Superior temporal gyrus (tissue), 1 donor: ENCODE measurements around the gene GAL3ST3.
"Not testable (repeated sequence)": the region's sequence is repeated elsewhere in the genome, so short reads cannot be mapped to it uniquely, and the experiment has no call there.

Experiments
- DNase-seq: peaks from one replicate; pipeline ENCODE4 v3.0.0-alpha.2; 2016; ENCODE audit errors: extremely low spot score

The GAL3ST3 gene

DNA sequence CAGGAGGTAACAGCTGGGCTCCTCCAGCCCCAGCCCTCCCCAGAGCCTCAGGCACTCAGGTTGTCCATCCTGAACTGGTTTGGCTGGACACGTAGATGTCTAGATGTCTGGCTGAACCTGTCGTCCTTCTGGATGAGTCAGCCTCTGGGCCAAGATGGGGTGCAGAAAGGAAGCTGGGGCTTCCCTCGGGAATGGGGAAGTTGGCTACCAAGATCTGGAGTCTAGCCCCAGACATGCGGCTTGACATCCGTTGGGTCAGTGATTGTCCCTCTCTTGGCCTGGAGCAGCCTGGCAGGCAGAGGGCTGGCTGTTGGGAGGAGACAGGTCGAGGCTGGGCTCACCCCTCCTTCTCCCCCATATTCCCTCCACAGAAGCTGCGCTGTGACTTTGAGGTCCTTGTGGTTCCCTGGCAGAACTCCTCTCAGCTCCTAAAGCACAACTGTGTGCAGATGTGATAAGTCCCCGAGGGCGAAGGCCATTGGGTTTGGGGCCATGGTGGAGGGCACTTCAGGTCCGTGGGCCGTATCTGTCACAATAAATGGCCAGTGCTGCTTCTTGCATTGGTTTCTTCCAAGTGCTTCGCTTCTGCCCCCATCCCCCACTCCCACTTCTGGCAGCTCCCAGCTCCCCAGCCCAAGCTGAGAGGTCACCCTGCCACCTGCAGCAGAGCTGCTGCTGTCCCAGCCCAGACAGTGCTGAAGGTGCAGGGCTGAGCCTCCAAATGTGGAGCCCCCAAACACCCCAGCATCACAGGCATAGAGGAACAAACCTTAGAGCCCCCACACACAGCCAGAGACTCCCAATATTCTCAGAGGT is 35.8 kb downstream of the GAL3ST3 start:
- DNase-seq = no peak

DNA sequence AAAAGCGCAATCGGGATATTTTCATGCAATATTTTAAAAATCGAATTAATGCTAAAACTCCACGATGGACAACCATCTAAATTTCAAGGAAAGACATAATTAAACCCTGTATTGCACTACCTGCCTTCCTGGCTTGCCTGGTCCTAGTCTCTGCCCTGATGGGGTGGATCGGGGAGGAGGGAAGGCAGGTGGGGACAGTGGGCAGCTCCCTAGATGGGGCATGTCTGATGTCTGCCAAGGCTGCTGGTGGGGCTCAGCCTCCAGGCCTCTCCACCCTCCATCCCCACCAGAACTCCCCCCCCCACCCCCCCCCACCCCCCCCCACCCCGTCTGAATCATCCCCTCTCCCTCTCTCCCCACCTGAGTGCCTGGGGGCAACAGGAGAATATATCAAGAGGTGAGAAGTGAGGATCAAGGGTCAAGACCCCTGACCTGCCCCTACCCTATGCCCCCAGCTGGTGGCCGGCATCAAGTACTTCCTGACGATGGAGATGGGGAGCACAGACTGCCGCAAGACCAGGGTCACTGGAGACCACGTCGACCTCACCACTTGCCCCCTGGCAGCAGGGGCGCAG is 36.5 kb downstream of the GAL3ST3 start:
- no peak for DNase-seq

DNA sequence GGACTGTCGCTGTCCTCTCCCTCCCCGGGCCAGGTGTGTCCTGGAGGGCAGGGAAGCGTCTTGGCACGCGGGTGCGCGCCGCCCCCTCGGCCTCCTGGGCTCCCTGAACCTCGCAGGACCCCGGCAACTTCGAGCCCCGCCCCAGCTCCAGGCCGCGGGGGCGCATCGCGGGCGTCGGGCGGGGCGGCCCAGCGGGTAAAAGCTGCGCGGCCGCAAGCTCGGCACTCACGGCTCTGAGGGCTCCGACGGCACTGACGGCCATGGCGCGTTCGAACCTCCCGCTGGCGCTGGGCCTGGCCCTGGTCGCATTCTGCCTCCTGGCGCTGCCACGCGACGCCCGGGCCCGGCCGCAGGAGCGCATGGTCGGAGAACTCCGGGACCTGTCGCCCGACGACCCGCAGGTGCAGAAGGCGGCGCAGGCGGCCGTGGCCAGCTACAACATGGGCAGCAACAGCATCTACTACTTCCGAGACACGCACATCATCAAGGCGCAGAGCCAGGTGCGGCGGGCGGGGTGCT is 37.1 kb downstream of the GAL3ST3 start, which contains the start of gene CST6:
TSS of gene CST6 (plus strand) at position 224 of the 519 bp plus-strand sequence. CDS start at position 261, 37 bp downstream.
- no peak for DNase-seq

DNA sequence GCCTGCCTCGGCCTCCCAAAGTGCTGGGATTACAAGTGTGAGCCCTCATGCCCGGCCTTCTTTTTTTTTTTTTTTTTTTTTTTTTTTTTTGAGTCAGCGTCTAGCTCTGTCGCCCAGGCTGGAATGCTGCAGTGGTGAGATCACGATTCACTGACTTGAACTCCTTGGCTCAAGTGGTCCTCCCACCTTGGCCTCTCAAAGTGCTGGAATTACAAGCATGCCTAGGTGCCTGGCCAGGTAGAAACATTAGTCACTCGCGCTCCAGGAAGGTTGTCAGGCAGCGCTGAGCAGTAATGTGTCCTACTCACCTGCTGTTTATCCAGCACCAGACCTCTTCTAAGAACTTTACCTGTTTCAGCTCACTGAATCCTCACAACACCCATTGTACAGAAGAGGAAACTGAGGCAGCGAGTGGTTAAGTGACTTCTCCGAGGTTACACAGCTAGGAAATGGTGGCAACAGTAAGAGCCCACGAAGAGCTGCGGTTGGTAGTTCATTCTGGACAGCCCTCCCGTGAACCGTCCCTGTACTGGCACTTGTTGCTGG is 37.6 kb downstream of the GAL3ST3 start:
- no peak for DNase-seq

DNA sequence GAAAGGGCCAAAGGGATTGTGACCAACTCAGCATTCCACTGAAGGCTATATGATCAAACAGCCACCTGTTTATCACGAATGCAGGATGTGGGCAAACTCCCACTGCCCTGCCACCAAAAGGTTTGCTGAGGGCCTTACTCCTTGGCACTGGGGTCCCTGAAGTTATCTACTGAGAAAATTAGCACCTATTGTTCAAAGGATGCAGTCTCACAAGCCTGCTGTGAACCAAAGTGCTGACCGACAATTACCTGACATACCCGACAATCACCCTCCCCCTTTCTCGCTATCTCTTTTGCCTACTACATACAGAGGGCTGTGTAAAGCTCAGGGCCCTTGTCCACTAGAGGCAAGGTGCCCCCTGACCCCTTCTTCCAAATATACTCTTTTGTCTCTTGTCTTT is 38.9 kb downstream of the GAL3ST3 start:
- not testable (repeated sequence) for DNase-seq

DNA sequence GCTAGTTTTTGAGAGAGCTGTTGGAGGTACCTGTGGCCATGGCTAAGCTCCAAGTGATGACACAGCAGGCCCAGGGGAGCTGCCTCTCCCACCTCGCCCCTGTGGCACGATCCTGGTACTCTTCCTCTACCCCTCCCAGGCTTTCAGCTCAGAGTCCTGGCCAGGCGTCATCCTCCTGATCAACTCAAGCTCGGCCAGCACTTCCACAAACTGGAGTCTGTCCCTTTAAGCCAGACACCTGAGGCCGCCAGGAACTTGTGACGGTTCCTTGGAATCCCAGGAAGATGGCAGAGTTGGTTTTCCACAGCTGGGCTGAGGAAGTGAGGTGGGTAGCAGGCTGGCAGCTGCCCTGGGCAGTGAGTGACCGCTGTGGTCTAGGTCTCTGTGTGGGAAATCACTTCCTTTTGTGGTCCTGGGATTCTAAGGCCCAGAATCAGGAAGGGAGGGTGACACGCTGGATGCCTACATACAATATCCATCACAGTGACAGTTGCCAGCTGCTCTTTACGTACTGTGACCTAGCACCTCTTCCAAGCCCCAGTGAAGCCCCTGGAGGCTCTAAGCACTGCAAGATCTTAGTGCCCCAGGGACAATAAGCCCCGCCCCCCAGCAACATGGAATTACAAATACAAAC is 40.4 kb downstream of the GAL3ST3 start:
- DNase-seq = no peak

DNA sequence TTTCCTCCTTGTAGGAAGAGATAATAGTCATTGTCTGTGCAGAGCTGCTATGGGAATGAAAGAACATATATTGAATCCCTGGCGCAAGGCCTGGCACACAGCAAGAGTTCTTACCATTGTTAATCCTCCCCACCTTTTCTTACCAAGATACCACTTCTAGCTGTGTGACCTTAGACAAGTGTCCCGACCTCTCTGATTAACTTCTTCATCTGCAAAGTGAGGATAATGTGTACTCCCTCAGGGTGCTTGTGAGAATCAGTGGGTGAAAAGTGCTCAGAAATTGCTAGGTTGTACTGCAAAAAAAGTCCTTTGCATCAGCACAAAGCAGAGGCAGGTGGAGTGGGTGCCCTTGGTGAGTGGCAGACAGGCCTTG is 40.9 kb downstream of the GAL3ST3 start:
- no peak for DNase-seq

DNA sequence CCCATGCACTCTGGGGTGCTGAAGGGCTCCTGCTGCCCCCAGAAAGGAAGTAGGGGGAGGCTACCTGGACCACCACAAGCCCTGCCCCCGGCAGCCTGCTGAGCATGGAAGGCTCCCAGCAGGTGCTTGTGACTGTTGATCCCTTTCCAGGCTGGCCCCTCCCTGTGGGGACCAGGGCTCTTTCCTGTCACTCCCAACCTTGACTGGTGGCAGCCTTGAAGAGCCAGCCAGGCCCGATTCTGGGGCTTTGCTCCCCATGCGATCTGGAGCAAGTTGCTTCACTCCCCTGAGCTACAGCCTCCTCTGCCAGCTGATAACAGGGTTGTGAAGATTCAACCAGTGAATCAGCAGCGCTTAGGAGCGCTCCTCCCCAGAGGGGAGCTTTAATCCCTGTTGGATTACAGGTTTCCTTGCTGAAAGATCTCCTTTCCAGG is 41.7 kb downstream of the GAL3ST3 start:
- no peak for DNase-seq

DNA sequence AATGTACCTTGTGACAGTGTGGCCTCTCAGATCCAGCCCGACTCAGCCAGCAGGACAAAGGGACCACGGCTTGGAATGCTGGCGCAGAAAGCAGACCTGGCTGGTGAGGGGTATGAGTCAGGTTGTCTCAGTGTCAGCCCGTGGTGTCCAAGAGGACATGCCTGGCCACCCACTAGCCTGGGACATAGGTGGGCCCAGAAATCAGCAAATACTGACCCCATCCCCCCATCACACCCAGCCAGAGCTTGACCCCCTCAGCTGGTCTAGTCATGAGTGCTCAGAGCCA is 42.1 kb downstream of the GAL3ST3 start:
- no peak for DNase-seq

DNA sequence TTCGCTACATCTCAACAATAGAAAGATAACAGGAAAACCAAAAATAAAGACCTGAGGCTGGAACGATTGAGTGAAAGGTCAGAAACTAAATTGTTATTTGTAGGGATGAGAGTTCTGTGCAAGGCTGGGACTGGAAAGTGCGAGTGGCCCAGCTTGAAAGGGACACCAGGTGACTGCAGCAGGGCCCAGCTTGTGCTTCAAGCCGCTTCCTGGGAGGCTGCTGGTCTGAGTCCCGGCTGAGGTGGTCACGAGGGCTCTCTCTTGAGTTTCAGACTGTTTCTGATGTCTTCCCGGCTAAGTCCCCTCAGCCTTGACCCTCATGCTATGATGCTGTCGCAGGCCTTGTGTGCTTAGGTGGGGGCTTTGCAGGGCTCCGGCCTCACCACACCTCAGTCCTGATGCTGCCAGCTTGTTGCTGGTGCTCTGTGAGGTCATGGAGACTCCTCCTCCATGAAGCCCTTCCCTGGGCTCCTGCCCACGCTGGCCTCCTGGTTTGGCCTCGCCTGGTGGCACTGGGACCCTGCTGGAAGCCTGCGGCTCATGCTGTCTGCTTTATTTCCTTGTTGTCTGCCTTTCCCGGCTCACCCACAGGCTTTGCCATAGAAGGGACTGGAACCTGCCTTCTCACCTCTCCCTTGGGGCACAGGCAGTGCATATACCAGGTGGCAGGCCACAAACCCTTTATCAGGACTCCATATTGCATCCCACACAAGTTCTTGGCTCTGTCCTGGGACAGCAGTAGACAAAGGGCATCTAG is 42.6 kb downstream of the GAL3ST3 start:
- no peak for DNase-seq

DNA sequence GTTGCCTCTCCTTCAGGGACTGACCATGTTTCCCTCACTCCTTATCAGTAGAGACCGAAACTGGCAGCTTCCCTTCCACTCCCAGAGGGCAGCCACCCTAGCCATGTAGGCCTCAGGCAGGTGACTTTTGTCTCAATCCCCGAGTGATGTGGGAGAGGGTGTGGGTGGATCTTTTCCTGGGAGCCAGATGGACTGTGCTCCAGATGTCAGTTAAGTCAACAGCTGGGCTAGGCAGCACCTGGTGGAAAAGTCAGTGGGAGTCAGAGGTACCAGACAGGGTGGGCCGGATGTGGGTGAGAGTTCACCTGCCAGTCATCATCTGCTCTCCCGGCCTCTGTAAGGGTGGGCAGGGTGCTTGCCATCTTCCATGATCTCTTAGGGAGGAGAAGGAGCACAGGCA is 44.8 kb downstream of the GAL3ST3 start:
- no peak for DNase-seq

DNA sequence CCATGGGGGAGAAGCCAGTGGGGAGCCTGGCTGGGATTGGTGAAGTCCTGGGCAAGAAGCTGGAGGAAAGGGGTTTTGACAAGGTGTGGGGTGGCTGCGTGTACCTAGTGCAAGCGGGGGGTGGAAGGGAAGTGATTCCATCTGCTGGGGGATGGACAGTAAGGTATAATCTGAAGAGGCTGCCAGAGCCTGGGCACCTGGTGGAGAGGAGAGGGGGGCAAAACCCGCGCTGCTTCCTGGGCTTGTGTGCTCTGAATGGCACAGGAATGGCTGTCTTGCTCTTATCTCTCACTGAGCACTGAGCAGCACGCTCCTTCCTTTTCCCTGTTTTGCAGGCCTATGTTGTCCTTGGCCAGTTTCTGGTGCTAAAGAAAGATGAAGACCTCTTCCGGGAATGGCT is 45.7 kb downstream of the GAL3ST3 start:
- DNase-seq = no peak

DNA sequence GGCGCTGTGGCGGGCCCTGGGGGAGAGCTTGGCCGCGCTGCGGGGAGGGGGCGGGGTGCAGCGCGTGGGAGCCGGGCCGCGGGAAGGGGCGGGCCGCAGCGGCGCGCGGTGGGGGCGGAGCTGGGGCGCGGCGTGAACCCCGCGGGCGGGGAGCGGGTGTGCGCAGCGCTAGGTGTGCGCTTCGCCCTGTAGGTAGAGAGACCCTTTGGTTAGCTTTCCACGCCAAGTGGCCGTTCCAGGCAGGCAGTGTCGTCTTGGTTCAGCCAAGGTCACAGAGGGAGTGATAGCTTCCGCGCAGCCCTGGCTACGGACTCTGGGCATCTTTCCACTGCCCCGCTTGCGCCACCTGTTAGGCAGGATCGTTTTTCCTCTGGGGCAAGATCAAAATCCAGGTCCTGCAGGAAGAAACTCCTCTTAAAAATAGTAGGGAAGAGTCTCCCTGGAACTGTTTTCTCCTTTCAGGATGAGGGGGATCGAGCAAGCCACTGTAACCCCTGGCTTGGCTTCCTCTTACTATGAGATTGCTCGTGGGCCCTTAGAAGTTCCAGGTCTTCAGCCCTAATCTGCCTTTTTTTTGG is 46.2 kb downstream of the GAL3ST3 start:
- peak; percentile 55 for DNase-seq

DNA sequence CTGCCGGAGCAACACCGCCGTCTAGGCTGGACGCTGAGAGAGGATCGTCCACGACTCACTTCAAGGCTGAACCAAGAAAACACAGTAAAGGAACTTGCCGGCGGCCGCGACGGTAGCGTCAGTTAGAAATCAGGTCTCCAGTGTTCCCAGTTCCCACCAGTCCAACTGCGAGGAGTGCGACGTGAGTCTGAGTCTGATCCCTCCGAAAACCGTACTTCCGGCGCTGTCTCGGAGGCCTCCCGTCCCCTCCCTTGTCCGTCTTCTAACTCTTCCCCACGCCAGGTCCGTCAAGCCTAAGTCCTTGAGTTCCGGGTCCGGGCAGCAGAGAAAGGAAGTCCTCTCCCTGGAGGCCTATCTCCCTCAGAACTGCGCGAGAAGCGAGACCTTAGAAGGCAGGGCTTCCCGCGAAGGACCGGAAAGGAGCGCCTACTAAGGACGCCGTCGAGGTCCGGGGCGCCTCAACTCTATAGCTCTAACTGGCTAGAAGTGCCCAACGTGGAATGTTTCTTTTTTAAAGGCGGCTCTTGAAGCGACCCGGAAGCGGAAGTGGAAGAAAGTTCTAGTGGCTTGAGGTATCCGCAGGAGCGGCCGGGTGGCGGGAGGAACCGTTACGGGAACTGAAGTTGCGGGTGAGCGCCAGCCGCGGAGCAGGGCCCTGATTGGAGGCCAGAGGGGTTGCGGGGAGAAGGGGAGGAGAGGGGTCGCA is 46.9 kb downstream of the GAL3ST3 start, which contains the start of the genes BANF1 and EIF1AD:
TSS of gene BANF1 (plus strand) at position 562 of the 706 bp plus-strand sequence. CDS start 748 bp downstream, outside the sequence.
TSS of gene EIF1AD (minus strand) at position 216 of the 706 bp plus-strand sequence. CDS start 1,768 bp downstream, outside the sequence.
- peak; percentile 98 for DNase-seq

DNA sequence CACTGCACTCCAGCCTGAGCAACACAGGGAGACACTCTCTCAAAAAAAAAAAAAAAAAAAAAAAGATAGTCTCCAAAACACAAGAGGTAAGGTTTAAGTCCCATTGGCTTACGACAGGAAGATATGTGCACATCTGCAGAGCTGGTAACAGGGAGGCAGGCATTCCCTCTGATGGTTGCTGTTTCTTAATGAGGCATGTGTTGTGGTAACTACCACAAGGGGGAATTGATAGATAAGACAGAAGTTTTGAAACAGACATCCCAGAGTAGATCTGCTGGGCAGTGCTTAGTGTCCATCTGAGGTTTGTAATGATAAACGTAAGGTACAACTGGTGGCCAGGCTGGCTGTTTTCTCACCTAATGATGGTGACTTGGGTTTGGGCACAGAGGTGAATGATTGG is 51.7 kb downstream of the GAL3ST3 start:
- no peak for DNase-seq

DNA sequence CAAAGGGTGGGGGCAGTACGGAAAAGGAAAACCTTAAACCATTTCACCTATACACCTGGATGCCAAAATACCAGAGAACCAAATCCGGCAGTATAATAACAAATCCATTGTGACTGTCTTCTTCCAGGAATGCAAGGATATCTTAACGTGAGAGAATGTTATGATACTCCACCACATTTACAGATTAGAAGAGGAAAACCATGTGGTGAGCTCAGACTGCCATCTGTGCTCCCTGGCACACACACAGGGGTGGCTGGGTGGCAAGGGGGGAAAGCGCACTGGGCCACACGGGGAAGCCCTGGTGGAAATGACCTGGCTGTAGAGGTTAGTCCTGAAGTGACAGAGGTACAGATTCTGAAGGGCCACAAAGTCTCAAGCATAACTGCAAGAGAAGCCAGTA is 56.9 kb downstream of the GAL3ST3 start:
- DNase-seq = no peak
